Prostate gland (tissue), 1 donor: ENCODE data around the gene MEP1B.
"Not testable (repeated sequence)": the region's sequence is repeated elsewhere in the genome, so short reads cannot be mapped to it uniquely, and the experiment has no call there.

Source experiments
- POLR2A ChIP-seq: fragments of 450-650 bp; IDR thresholded peaks from one replicate; pipeline ENCODE4 v1.6.1; 2016; ENCODE audit warnings: antibody characterized with exemption, mild to moderate bottlenecking
- POLR2AphosphoS5 ChIP-seq: sonication (generic); formaldehyde crosslinking; IDR thresholded peaks from one replicate; pipeline ENCODE4 v1.6.1; 2017; ENCODE audit warnings: antibody characterized with exemption

DNA sequence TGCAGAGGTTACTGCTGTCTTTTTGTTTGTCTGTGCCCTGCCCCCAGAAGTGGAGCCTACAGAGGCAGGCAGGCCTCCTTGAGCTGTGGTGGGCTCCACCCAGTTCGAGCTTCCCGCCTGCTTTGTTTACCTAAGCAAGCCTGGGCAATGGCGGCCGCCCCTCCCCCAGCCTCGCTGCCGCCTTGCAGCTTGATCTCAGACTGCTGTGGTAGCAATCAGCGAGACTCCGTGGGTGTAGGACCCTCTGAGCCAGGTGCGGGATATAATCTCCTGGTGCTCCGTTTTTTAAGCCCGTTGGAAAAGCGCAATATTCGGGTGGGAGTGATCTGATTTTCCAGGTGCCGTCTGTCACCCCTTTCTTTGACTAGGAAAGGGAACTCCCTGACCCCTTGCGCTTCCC is 43.5 kb downstream of the MEP1B start:
- not testable (repeated sequence) for TF ChIP-seq POLR2A, POLR2AphosphoS5
